B cell (primary cell): ENCODE measurements around the gene ZDHHC1.

Experiments used
- CTCF ChIP-seq: fragments of 200-600 bp; IDR thresholded peaks from one replicate; pipeline ENCODE4 v1.8.0; 2022; ENCODE audit warnings: antibody characterized with exemption, mild to moderate bottlenecking
- EZH2 ChIP-seq: IDR thresholded peaks from 2 replicates; pipeline ENCODE4 v1.6.1; 2012; ENCODE audit warnings: borderline replicate concordance, low read depth, mild to moderate bottlenecking, moderate library complexity, low read length; ENCODE audit not compliant: insufficient read depth, poor library complexity, severe bottlenecking

GRCh38 chr16:67397036-67397801 is 19.1 kb downstream of the ZDHHC1 start:
- TF ChIP-seq CTCF (no peak), EZH2 (no peak)
